HepG2 (cell line): Measurements from ENCODE around the gene ITGAV. TPM values are rescaled to one million over a fixed set of nuclear protein-coding genes. Genes with fewer than 3 reads are reported as not detected.

ENCODE experiments used
- ATF7 ChIP-seq, 2 experiments: fragments of 450-650 bp in 1 of 2; sonication (generic) in 1 of 2; formaldehyde crosslinking in 1 of 2; IDR thresholded peaks; 2 replicates each; pipeline versions ENCODE4 v1.4.0 to v1.6.1; 2016 to 2020; ENCODE audit warnings: antibody characterized with exemption in 1 of 2, mild to moderate bottlenecking in 1 of 2, missing genetic modification reagents in 1 of 2
- CEBPB ChIP-seq: IDR thresholded peaks from 2 replicates; pipeline ENCODE4 v1.6.1; 2011; ENCODE audit warnings: low read depth, low read length, improper control_type of control experiment, borderline replicate concordance
- HCFC1 ChIP-seq: fragments of 150-350 bp; IDR thresholded peaks from 2 replicates; pipeline ENCODE4 v1.6.1; 2014; ENCODE audit warnings: low read depth, low read length
- IRX3 ChIP-seq: sonication (generic); formaldehyde crosslinking; IDR thresholded peaks from 2 replicates; pipeline ENCODE4 v1.8.1; 2023; ENCODE audit warnings: mild to moderate bottlenecking, low read depth, missing genetic modification reagents, borderline replicate concordance
- KDM5A ChIP-seq: fragments of 200-600 bp; sonication (generic); IDR thresholded peaks from 2 replicates; pipeline ENCODE4 v1.7.0; 2018; ENCODE audit warnings: antibody characterized with exemption, mild to moderate bottlenecking, low read length, borderline replicate concordance
- MATR3 ChIP-seq: sonication (generic); formaldehyde crosslinking; IDR thresholded peaks from 2 replicates; pipeline ENCODE4 v1.4.0; 2020; ENCODE audit warnings: missing genetic modification reagents
- SRY ChIP-seq: sonication (generic); formaldehyde crosslinking; IDR thresholded peaks from 2 replicates; pipeline ENCODE4 v1.8.0; 2022; ENCODE audit warnings: mild to moderate bottlenecking, missing genetic modification reagents
- THYN1 ChIP-seq: sonication (generic); formaldehyde crosslinking; IDR thresholded peaks from 2 replicates; pipeline ENCODE4 v1.8.1; 2023; ENCODE audit warnings: low read depth, mild to moderate bottlenecking, moderate library complexity, missing genetic modification reagents, borderline replicate concordance
- ZNF572 ChIP-seq: sonication (generic); formaldehyde crosslinking; IDR thresholded peaks from 2 replicates; pipeline ENCODE4 v1.5.1; 2020; ENCODE audit warnings: mild to moderate bottlenecking, missing genetic modification reagents
- ZNF878 ChIP-seq: sonication (generic); formaldehyde crosslinking; IDR thresholded peaks from 2 replicates; pipeline ENCODE4 v1.8.1; 2023; ENCODE audit warnings: mild to moderate bottlenecking, missing genetic modification reagents, moderate library complexity
- polyA plus RNA-seq, 8 experiments: library from polyadenylated mRNA; depleted of rRNA in 3 of 8; stranded (reverse) in 7 of 8; unstranded in 1 of 8; fragments of >200 nt; fragmentation: Illumina TruSeq in 4 of 8; extraction: Trizol in 4 of 8; gene quantifications; 2 replicates each; pipeline versions ENCODE4 v1.2.1 to v1.2.3, GENCODE V29; 2011 to 2016; ENCODE audit warnings: low read depth in 4 of 8, missing spikeins in 1 of 8, mixed read lengths in 1 of 8; ENCODE audit not compliant: insufficient read depth in 1 of 8
- total RNA-seq, 5 experiments: library from RNA; depleted of rRNA; stranded (reverse); fragments of >200 nt; fragmentation: Illumina TruSeq; extraction: Trizol; gene quantifications; 2 replicates each; pipeline ENCODE4 v1.2.3, GENCODE V29; 2016; ENCODE audit warnings: low read depth in 1 of 5
- TF ChIP-seq, protein P1 (sequence below): IDR thresholded peaks from 2 replicates; pipeline ENCODE4 v1.6.1; 2016
- TF ChIP-seq, protein P2 (sequence below): sonication (generic); formaldehyde crosslinking; conservative IDR thresholded peaks from 2 replicates; pipeline ENCODE4 v1.4.0; 2020; ENCODE audit warnings: missing genetic modification reagents
- TF ChIP-seq, protein P3 (sequence below): IDR thresholded peaks from 2 replicates; pipeline ENCODE4 v1.6.1; 2016; ENCODE audit warnings: low read depth, control low read depth

Gene ITGAV
- total and polyA plus RNA-seq, 2 of the 13 experiments (the other 11 are each of a cell fraction or from before 2014, with no cell fraction given): 59.1 to 60.4 TPM

GRCh38 chr2:186542002-186542401, 47.9 kb upstream of the ITGAV start (continued):
- TF ChIP-seq, protein P1, sequence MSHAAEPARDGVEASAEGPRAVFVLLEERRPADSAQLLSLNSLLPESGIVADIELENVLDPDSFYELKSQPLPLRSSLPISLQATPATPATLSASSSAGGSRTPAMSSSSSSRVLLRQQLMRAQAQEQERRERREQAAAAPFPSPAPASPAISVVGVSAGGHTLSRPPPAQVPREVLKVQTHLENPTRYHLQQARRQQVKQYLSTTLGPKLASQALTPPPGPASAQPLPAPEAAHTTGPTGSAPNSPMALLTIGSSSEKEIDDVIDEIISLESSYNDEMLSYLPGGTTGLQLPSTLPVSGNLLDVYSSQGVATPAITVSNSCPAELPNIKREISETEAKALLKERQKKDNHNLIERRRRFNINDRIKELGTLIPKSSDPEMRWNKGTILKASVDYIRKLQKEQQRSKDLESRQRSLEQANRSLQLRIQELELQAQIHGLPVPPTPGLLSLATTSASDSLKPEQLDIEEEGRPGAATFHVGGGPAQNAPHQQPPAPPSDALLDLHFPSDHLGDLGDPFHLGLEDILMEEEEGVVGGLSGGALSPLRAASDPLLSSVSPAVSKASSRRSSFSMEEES (CRISPR knock-in tag): no peak
- TF ChIP-seq MATR3 (CRISPR knock-in tag) (no peak), HCFC1 (no peak), ZNF572 (CRISPR knock-in tag) (no peak), IRX3 (no peak), KDM5A (no peak), SRY (no peak), ATF7 (IDR thresholded peaks at IDR 0.05) (0 out of 2 replicates have a peak, but pooled peaks have one; percentile 22), ATF7 (CRISPR knock-in tag; IDR thresholded peaks at IDR 0.05) (no peak), CEBPB (peak; percentile 38; the same call in 1 of the 2 replicates), THYN1 (CRISPR knock-in tag) (no peak), ZNF878 (no peak)
- TF ChIP-seq, protein P2, sequence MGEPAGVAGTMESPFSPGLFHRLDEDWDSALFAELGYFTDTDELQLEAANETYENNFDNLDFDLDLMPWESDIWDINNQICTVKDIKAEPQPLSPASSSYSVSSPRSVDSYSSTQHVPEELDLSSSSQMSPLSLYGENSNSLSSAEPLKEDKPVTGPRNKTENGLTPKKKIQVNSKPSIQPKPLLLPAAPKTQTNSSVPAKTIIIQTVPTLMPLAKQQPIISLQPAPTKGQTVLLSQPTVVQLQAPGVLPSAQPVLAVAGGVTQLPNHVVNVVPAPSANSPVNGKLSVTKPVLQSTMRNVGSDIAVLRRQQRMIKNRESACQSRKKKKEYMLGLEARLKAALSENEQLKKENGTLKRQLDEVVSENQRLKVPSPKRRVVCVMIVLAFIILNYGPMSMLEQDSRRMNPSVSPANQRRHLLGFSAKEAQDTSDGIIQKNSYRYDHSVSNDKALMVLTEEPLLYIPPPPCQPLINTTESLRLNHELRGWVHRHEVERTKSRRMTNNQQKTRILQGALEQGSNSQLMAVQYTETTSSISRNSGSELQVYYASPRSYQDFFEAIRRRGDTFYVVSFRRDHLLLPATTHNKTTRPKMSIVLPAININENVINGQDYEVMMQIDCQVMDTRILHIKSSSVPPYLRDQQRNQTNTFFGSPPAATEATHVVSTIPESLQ (CRISPR knock-in tag): no peak
- TF ChIP-seq, protein P3, sequence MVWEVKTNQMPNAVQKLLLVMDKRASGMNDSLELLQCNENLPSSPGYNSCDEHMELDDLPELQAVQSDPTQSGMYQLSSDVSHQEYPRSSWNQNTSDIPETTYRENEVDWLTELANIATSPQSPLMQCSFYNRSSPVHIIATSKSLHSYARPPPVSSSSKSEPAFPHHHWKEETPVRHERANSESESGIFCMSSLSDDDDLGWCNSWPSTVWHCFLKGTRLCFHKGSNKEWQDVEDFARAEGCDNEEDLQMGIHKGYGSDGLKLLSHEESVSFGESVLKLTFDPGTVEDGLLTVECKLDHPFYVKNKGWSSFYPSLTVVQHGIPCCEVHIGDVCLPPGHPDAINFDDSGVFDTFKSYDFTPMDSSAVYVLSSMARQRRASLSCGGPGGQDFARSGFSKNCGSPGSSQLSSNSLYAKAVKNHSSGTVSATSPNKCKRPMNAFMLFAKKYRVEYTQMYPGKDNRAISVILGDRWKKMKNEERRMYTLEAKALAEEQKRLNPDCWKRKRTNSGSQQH (CRISPR knock-in tag): no peak
- TF ChIP-seq, all 625 proteins: peak for 3
